AG20443 (cell line): ENCODE results near the gene MTMR3.
"Not testable (repeated sequence)": the region's sequence is repeated elsewhere in the genome, so short reads cannot be mapped to it uniquely, and the experiment has no call there.

Experiments used
- DNase-seq: peaks from one replicate; pipeline ENCODE4 v3.0.0; 2012; ENCODE audit warnings: low spot score, mixed read lengths

The MTMR3 gene

DNA sequence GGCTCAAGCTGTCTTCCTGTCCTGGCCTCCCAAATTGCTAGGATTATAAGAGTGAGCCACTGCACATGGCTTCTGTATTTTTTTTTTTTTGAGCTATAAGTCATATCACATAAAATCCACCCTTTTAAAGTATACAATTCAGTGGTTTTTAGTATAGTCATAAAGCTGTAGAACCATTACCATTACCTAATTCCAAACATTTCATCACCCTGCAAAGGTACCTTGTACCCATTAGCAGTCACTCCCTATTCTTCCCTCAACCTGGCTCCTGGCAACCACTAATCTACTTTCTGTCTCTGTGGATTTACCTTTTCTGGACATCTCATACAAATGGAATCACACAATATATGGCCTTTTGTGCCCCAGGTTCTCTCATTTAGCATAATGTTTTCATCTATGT is 84.5 kb downstream of the MTMR3 start:
- no peak for DNase-seq

DNA sequence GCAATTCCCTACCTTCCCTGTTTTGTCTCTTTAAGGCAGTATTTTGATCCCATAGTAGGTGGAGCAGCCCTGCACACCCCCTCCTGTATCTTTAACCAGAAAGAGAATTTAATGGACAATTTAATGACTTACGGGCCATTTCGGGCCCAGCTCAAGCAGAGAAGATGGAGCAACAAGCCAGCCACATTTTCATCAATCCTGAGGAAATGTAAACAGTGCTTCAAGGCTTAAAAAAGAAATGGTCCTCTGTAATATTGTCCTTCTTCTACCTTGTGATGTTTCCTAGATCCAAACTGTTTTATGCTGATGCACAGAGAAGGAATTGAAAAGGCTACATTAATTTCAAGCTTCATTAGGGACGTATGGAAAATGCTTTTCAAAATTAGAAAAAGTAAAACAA is 88.6 kb downstream of the MTMR3 start:
- DNase-seq: no peak

DNA sequence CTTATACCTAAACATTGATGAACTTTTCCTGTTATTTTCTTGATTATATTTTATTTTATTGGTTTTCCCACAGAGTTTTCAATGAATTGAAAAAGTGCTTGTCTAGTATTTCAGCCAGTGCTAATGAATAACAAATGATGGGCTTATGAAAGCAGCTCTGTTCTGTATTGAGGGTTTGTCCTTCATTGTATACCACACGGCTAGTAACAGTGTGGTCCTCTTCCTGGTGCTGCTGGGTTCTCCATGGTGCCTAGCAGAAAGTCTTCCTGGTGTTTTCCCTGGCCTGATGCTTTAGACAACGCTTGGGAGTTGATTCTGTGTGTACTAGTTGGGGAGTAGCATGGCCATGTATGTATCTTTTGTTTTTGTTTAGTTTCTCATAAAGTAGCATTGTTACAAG is 89.1 kb downstream of the MTMR3 start:
- no peak for DNase-seq

DNA sequence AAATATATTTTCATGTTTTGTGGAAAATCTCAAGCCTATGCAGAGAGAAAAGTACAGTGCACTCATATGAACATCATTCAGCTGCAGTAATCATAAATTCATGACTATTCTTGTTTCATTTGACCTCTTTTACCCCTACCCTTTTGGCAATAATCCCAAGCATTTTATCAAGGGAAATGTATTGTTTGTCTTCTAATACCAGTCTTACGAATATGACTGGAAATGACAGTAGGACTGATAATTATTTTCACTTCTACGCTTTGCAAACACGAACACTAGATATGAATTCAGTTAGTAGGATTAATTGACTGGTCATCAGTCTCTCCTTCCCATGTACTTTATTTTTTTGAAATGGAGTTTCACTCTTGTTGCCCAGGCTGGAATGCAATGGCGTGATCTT is 90.3 kb downstream of the MTMR3 start:
- no peak for DNase-seq

DNA sequence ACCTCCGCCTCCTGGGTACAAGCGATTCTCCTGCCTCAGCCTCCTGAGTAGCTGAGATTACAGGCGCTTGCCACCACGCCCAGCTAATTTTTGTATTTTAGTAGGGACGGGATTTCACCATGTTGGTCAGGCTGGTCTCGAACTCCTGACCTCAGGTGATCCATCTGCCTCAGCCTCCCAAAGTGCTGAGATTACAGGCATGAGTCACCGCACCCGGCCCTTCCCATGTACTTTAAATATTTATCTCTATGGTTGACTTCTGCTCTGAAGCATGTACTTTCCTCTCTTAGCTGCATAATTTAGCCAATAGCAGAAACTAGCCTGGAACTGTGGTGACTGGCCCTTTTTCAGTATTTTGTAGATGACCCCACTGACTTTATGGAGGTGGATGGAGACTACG is 90.7 kb downstream of the MTMR3 start:
- DNase-seq: not testable (repeated sequence)

DNA sequence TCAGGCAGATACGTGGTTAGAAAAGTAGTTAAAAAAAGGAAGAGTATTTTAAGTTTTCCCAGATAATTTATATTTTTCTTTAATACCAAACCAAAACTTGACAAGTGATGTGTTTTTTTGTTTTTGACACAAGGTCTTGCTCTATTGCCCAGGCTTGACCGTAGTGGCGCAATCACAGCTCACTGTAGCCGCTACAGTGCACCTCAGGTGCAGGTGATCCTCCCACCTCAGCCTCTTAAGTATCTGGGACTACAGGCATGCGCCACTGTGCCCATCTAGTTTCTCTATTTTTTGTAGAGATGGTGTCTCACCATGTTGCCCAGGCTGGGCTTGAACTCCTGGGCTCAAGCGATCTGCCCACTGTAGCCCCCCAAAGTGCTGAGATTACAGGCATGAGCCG is 92.5 kb downstream of the MTMR3 start:
- DNase-seq: no peak

DNA sequence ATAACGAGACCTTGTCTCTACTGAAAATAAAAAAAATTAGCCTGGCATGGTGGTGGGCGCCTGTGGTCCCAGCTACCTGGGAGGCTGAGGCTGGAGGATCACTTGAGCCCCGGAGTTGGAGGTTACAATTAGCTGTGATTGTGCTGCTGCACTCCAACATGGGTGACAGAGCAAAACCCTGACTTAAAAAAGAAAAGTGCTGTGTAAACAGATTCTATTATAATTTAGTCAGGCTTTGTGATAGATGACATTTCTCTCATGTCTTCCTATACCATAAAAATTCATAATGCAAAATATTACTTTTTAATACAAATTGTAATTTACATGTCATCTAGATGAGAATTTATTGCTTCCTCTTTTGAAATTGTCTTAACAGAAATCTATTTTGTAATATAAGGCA is 94.1 kb downstream of the MTMR3 start:
- DNase-seq: no peak

DNA sequence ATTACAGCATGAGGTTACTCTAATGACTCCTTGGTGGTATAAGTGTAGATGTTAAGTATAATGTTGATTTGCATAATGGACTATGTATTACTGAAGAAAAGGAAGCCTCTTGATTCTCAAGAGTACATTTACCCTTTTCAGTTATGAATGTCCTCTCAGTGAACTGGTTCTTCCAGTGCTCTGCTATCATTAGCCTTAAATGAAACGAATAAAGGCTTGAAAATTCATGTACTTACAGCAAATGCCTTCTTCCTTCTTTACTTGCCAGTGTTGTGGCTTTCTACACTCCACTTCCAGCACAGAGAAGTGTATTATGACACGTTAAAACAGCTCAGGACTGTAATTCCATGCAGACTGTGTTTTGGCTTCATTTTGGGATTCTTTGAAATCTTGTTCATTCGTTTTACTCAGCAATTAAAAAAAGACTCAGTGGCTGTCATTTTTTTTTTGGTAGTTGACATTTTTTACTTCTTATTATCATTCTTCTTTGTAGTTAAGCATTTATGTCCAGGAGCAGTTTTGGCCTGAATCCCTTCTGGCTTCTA is 96.9 kb downstream of the MTMR3 start:
- peak; percentile 49 for DNase-seq

DNA sequence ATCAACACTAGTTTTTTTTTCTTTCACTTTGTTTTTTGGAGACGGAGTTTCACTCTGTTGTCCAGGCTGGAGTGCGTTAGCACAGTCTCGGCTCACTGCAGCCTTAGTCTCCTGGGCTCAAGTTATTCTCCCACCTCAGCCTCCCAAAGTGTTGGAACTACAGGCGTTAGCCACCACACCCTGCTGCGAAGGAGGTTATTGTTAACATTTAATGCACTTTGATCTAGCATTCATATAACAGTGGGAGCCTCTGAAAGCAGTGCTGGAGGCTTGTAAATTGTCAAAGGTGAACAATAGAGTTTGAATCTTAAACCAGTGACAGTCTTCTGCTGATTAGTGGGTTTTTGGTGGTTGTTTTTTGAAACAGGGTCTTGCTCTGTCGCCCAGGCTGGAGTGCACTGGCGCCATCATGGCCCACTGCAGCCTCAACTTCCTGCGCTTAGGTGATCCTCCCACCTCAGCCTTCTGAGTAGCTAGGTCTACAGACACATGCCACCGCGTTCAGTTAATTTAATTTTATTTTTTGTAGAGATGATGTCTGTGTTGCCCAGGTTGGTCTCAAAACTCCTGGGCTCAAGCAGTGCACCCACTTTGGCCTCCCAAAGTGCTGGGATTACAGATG is 100.4 kb downstream of the MTMR3 start:
- DNase-seq: no peak

DNA sequence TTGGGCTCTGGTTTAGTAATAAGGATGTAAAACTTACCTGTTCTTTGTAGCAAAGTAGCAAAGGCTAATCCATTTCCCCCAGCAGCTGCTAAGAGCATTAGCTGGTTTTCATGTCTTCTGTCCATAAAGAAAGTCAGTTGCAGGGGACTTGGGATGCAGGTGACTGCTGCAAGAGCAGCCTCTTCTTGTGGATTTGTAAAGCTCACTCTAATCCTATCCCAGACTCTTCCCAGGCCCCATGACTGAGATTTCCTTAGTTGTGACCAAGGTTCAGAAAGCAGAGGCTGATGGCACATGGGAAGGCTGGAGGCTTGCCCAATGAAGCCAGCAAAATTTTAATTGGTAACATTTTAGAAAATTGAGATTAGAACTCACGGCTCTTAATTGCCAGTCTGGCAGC is 102.9 kb downstream of the MTMR3 start:
- DNase-seq: no peak

DNA sequence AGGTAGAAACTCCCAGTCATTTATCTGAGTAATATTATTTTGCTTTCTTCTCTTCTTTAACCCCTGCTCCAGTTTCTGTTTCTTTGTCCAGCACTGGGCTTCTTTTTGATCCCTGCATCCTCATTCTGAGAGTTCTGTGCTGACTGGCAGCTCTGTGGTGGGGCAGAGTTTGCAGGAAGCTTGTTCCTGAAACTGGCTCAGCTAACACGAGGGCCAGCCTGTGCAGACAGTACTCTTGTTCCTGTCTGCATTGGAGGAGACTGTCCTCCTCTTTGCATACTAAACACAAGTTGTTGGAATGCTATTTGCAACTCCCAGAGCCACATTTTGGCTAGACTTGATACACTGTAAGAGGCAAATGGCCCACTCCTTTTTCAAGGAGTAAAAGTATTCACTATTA is 104.2 kb downstream of the MTMR3 start:
- DNase-seq: no peak

DNA sequence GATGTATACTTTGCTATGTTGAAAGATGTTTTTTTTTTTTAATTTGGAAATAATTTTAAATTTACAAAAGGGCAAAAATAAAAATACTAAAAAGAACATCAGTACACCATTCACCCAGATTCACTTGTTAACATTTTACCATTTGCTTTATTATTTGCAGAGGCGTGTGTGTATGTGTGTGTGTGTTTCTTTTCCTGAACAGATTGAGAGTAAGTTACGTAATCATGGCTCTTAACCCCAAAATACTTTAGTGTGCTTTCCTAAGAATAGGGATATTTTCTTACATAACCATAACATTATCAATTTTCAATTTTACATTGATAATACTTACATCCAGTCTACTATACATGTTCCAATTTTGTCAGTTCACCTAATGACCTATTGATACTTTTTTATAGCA is 105.7 kb downstream of the MTMR3 start:
- no peak for DNase-seq

DNA sequence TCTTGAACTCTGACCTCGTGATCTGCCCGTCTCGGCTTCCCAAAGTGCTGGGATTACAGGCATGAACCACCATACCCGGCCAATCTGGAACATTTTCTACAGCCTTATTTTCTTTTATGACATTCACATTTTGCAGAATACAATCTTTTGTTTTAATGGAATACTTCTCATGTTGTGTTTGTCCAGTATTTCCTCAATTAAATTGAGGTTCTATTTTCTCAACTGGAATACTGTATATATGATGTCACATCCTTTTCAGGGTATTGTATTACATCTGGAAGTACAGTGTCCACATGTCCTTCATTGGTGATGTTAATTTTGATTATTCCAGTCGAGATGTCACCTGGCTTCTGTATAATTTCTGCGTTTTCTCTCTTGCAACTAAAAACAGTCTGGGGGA is 106.5 kb downstream of the MTMR3 start:
- DNase-seq: no peak

DNA sequence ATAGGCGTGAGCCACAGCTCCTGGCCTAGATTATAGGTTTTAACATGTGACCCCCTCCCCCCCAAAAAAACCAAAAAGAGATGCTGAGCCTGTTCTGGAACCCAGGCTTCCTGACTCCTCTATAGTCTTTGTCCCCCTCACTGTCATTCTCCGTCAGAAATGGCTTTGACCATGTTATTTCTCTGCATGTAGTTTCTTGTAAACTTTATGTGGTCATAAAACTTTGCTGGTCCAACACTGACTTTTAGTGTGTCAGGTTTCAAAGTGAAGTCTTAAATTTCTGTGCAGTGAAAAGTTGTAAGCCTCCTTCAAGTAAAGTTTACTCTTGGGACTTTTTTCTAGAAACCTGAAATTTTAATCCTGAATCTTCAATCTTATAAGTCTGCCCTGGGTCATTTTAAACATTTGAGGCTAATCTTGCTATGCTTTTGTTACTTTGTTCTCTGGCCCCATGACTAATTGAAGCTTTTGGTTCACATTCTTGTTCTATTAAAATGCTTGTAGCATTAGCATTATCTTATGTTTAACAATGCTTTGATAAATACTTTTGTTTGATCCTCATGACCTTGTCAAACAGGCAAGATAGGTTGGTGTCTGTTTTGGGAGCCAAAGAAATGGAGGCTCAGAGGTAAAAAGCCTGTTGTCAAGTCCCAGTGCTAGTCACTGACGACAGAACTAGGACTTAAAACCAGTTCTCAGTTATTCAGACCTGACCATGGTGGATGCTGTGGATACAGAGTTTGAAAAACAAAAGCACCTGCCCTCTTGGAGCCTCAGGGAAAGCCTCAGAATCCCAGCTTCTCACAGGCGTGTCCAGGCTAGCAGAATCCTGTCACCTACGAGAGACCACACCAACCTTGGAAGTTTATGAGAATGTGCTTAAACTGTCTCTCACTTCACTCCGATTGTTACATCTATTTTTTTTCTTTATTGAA is 109.6 kb downstream of the MTMR3 start:
- DNase-seq: no peak

DNA sequence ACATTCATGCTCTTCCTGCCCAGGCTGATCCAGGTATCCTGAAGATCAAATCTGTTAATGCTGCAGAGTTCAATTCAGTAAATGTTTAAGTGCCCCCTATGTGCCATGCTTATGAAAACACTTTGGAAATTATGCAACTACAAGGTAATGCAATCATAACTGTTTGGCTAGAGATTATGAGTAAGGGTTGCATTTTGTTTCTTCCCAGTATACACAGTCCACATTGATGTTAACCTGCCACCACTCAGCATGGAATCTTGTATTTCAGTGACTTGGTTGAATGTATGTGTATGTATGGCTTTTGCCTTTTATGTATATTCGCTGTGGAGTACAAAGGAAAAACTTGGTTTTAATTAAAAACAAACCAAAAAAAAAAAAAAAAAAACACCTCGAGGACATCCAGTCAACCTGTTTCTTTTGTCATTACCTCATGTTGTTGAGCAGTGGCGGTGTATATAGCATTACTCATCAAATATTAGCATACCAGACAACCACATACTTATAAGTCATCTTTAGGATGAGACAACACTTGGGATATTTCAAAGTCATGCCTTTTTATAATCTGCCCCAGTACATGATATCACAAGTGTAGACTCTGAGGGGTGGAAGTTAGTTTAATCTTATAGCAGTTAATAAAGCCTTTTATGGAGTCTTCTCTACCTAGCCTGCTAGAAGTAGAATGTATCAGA is 111.2 kb downstream of the MTMR3 start:
- peak; percentile 47 for DNase-seq

DNA sequence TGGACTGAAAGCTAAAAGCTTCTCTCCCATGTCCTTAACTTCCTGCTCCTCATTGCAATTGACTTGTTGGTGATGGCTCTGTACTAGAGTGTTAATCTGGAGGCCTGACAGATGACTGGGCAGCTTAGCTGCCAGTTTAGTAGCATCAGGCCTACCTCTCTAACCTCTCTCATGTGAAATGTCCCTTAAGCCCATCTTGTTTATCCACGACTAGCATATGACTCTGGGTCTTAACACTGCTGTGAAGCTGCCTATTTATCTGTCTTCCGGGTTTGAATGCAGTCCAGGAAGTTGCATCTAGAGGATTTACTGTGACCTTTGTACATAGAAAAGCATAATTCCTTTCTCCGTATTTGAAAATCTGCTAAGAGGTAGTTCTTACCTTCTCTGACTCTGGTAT is 112.0 kb downstream of the MTMR3 start:
- DNase-seq: no peak

DNA sequence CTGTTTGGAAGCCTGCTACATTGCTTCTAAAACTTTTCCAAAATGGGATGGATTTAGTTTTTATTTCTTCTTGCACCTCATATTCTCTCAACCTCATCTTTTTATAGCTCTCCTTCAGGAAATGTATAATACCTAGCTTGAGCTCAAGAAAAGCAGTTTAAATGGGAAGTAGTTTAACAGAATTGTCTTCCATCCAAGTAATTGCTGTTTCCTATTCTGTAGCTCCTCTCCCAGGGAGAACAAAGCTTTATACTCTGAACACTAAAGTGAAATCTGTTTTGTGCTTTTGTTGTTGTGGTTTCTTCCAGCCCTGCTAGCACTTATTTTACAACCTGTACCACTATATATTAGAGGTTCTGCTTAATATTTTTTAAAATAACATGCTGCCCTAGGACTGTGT is 114.1 kb downstream of the MTMR3 start:
- no peak for DNase-seq

DNA sequence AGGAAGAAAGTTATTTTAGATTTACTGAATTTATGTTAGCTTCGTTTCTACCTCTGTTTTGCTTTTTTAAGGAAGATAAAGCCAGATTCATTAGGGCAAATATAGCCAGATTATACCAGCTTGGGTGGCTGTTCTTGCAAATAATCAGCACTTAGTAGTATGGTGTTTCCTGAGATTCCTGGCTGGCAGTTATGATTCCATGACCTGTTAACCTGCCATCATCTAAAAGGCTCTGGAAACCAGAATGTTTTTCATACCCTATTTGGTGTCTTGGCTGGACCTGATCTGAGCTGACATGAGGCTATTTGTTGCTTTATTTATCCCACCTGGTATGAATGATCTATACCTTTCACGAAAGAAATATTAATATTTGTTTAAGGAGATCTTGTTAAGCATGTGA is 114.5 kb downstream of the MTMR3 start:
- DNase-seq: no peak

DNA sequence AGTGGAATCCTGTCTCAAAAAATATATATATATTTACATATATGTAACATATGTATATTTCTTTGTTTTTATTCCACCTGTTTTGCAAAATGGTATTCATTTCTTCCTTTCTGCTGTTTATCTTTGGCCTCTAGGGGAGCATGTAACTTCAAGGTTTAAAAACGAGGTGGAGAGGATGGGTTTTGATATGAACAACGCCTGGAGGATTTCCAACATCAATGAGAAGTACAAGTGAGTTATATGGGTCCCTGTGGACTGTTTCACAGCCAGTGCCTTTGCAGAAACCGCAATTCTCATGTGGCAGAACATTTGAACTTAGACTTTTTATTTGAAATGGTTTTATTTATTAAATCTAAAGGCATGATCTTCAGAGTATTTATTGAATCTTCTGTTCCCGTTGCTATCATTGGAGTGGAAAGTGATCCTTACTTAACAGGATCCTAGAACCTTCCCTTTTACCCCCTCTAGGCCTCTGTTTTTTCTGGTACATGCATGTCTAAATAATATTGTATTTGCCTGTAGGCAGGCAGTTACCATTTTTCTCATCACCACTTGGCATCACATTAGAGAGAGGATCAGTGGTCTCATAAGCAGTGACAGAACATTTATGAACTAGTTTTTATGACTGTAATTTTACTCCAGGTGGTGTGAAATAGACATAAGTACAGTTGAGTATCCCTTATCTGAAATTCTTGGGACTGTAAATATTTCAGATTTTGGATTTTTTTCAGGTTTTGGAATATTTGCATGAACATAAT is 115.8 kb downstream of the MTMR3 start:
- no peak for DNase-seq

DNA sequence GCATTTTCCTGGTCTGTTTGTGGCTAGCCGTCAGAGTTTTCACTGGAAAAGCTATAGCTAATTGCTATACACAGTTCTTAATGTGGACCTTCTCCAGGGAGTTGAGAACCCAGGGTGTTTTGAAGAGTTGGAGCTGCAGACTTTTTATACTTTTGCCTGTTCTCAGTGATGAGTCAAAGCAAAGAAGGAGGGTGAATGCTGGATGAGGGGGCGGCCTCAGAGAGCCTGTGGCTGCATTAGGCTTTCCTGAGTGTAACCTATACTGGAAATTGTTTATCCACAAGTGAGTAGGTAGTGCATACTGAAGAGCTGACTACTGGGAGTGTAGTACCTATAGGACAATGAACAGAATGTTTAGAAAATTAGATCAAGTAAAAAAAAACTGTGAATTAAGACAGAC is 117.6 kb downstream of the MTMR3 start:
- no peak for DNase-seq

DNA sequence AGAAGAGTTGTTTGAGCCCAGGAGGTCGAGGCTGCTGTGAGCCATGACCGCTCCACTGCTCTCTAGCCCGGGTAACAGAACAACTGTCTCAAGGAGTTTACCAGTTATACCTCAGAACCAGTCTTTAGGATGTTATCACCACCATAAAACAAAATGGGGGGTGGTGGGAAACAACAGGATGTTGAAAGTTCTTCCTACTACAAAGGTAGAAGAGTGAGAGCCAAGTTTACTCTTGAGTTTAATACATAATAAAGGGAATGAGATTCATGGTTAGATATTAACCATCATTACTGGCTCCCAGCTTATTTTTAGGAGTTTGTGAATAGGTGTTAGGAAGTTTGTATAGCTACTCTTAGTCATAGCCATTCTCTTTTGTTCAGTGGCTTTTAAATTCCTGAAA is 118.5 kb downstream of the MTMR3 start:
- no peak for DNase-seq

DNA sequence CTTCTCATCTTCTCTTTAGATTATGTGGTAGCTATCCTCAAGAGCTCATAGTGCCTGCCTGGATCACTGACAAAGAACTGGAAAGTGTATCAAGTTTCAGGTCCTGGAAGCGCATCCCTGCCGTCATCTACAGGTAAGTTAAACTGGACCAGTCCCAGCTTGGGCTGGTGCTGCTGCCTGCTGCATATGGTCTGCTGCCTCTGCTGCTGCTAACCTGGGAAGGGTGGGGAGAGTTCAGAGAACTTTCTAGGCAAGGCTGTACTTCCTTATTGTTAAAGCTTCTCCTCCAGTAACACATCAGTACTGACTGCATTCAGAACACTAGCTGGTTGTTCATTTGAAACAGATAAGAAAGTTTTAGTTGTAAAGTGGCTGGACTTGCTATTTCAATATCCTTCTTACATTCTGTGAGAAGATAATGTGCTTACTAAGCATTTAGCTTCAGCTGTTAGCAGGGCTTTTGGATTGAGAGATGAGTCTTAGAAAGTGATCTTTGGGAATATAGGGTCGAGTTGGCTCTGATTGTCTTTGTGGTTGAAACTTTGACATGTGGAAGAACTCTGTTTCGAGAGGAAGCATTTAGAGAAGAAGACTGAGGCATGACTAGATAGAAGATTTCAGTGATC is 120.0 kb downstream of the MTMR3 start:
- DNase-seq: no peak
